Stimulated activated CD4-positive, alpha-beta T cell treated with anti-CD3 and anti-CD28 coated beads, Interleukin-2, amount 100 ng/mL, for 24 hours (primary cell): ENCODE data around the gene KISS1R.

Source experiments
- DNase-seq, 2 donors: peaks; one replicate each; pipeline ENCODE4 v3.0.0-alpha.2; 2020

The KISS1R gene

GRCh38 chr19:940591-941291 is 23.6 kb downstream of the KISS1R start:
- DNase-seq, result peak; percentile 69 to 72

- DNase-seq, result peak in 1 of 2 donors; percentile 19
These were observed 24.4 kb downstream of the KISS1R start for GRCh38 chr19:941292-942132.

- DNase-seq, result no peak
These were observed 25.1 kb downstream of the KISS1R start for GRCh38 chr19:942133-942645.

GRCh38 chr19:943551-944170 is 26.5 kb downstream of the KISS1R start:
- no peak for DNase-seq

GRCh38 chr19:944171-944567 is 27.0 kb downstream of the KISS1R start:
- DNase-seq, result no peak

- DNase-seq, result no peak
These were observed 27.6 kb downstream of the KISS1R start for GRCh38 chr19:944663-945241.

- DNase-seq, result no peak
These were observed 28.5 kb downstream of the KISS1R start for GRCh38 chr19:945401-946252.

GRCh38 chr19:947090-947706 is 30.1 kb downstream of the KISS1R start:
- DNase-seq, result no peak

- no peak for DNase-seq
These were observed 30.8 kb downstream of the KISS1R start for GRCh38 chr19:947707-948539.

- no peak for DNase-seq
These were observed 31.8 kb downstream of the KISS1R start for GRCh38 chr19:948842-949496.

GRCh38 chr19:950352-951066 is 33.4 kb downstream of the KISS1R start:
- no peak for DNase-seq

- DNase-seq, result no peak
These were observed 35.0 kb downstream of the KISS1R start for GRCh38 chr19:952049-952679.

- no peak for DNase-seq
These were observed 35.7 kb downstream of the KISS1R start for GRCh38 chr19:952680-953444.

- DNase-seq, result no peak
These were observed 36.5 kb downstream of the KISS1R start for GRCh38 chr19:953445-954271.

GRCh38 chr19:954272-954671 is 37.1 kb downstream of the KISS1R start:
- no peak for DNase-seq

GRCh38 chr19:954672-955494 is 37.8 kb downstream of the KISS1R start:
- DNase-seq, result no peak
